GM23248 (cell line): ENCODE measurements around the gene AGL.

Experiments
- EZH2 ChIP-seq: fragments of 200-600 bp; sonication (generic); IDR thresholded peaks from 2 replicates; pipeline ENCODE4 v1.6.1; 2018; ENCODE audit warnings: antibody characterized with exemption, mild to moderate bottlenecking; ENCODE audit not compliant: insufficient read depth, poor library complexity, severe bottlenecking
- EZH2phosphoT487 ChIP-seq: fragments of 200-600 bp; sonication (generic); IDR thresholded peaks from 2 replicates; pipeline ENCODE4 v1.6.1; 2018; ENCODE audit warnings: antibody characterized with exemption, moderate library complexity, mild to moderate bottlenecking, low read depth; ENCODE audit not compliant: insufficient read depth

DNA sequence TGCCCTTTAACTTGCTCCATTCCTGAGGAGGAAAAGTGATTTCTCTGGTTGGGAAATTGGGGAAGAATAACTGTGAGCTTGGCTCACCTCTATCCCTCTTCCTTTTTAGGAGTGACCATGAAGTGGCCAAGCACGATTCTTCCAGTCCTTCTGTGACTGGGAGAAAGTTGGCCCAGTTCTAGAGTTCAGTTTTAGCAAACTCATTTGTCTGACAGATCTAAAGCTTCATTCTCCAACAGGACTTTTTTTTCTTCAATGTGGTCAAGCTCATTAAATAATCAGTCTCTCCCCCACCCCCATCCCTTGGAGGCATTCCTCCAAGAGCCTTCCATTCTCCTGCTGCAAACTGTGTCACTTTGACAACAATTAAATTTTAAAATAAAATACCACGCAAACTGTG lies 6.4 kb upstream of the AGL start:
- no peak for TF ChIP-seq EZH2
- TF ChIP-seq EZH2phosphoT487, result no peak
